IPS-15b (cell line): ENCODE measurements around the gene POT1.
"Not testable (repeated sequence)": the region's sequence is repeated elsewhere in the genome, so short reads cannot be mapped to it uniquely, and the experiment has no call there.

Experiments
- H3K27me3 ChIP-seq: one replicate; pipeline ENCODE4 v1.6.1; 2013; ENCODE audit warnings: low read length; ENCODE audit not compliant: control insufficient read depth, insufficient read depth
- H3K36me3 ChIP-seq: one replicate; pipeline ENCODE4 v1.6.1; 2013; ENCODE audit warnings: low read length; ENCODE audit not compliant: control insufficient read depth, insufficient read depth
- H3K4me1 ChIP-seq: one replicate; pipeline ENCODE4 v1.6.1; 2013; ENCODE audit warnings: mild to moderate bottlenecking, low read length; ENCODE audit not compliant: control insufficient read depth, insufficient read depth
- H3K4me3 ChIP-seq: one replicate; pipeline ENCODE4 v1.5.1; 2013; ENCODE audit warnings: low read depth, low read length
- H3K9ac ChIP-seq: one replicate; pipeline ENCODE4 v1.6.1; 2013; ENCODE audit warnings: low read depth, mild to moderate bottlenecking, low read length
- H3K9me3 ChIP-seq: one replicate; pipeline ENCODE4 v1.6.1; 2013; ENCODE audit warnings: mild to moderate bottlenecking, low read length; ENCODE audit not compliant: control insufficient read depth, insufficient read depth

The POT1 gene, protein sequence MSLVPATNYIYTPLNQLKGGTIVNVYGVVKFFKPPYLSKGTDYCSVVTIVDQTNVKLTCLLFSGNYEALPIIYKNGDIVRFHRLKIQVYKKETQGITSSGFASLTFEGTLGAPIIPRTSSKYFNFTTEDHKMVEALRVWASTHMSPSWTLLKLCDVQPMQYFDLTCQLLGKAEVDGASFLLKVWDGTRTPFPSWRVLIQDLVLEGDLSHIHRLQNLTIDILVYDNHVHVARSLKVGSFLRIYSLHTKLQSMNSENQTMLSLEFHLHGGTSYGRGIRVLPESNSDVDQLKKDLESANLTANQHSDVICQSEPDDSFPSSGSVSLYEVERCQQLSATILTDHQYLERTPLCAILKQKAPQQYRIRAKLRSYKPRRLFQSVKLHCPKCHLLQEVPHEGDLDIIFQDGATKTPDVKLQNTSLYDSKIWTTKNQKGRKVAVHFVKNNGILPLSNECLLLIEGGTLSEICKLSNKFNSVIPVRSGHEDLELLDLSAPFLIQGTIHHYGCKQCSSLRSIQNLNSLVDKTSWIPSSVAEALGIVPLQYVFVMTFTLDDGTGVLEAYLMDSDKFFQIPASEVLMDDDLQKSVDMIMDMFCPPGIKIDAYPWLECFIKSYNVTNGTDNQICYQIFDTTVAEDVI

DNA sequence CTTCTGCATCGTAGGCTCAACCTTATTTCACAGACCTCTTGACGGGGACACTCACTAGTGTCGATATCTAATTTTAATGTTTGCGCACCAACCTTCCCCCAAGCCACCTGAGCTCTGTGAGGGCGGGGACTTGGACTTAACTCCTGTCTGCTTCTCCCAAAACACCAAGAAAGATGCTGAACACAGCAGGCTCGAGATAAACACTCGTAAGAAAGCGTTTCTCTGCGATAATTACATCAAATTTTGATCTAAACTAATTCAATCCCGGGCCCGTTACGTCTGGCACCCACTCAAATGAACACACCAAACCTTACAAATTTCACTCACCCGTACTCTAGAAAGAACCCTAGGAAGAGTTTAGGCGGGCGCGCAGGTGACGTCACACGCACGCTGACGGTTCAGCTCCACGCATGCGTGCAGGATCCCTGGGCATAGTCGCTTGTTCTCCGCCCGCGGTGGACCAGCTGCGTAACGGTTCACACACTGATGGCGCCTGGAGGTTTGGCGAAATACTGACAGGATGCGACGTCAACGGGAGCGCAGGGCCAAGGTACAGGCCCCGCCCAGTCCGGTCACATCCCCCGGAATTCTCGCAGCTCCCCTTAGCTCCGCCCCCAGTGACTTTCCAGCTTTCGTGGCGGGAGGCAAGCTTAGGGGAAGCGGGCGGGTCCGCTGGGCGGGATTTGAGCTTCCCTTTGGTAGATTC, at the start of gene POT1:
POT1 (minus strand) TSS at position 359 of the 706 bp plus-strand sequence. CDS start 32,652 bp downstream, outside the sequence.
- Histone ChIP-seq H3K4me3 (peak within 1 kb of the TSS; percentile 74), H3K9ac (peak within 1 kb of the TSS; percentile 48), H3K27me3 (no peaks in the 10 kb centered on the region), H3K4me1 (no peaks in the 10 kb centered on the region), H3K36me3 (peaks cover 4% of the 10 kb centered on the region), H3K9me3 (no peaks in the 10 kb centered on the region)

DNA sequence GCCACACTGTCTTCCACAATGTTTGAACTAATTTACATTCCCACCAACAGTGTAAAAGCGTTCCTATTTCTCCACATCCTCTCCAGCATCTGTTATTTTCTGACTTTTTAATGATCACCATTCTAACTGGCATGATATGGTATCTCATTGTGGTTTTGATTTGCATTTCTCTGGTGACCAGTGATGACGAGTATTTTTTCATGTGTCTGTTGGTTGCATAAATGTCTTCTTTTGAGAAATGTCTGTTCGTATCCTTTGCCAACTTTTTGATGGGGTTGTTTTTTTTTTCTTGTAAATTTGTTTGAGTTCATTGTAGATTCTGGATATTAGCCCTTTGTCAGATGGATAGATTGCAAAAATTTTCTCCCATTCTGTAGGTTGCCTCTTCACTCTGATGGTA, 45.5 kb upstream of the POT1 start:
- not testable (repeated sequence) for H3K4me3 ChIP-seq, H3K4me1 ChIP-seq

DNA sequence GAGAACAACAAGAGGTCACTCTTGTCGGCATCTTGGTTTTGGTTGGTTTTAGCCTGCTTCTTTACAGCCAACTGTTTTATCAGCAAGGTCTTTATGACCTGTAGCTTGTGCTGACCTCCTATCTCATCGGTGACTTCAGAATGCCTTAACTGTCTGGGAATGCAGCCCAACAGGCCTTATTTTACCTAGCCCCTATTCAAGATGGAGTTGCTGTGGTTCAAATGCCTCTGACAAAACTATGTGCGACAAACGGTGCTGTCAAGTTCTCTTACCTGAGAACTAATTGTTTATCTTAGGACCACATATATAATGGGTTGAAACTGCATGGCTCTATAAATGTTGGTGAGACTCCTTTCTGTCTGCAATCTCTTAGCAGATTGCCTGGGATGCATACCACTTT, 35.9 kb upstream of the POT1 start:
- no peaks in the 10 kb centered on the region for H3K9me3 ChIP-seq
- no peak overlapping the region for H3K4me3 ChIP-seq
- H3K27me3 ChIP-seq = no peaks in the 10 kb centered on the region
- no peaks in the 10 kb centered on the region for H3K4me1 ChIP-seq
- no peak overlapping the region for H3K9ac ChIP-seq
- H3K36me3 ChIP-seq = no peaks in the 10 kb centered on the region

More for the DNA sequence above, 45.5 kb upstream of the POT1 start:
- H3K9me3 ChIP-seq, H3K36me3 ChIP-seq, H3K9ac ChIP-seq, H3K27me3 ChIP-seq: not testable (repeated sequence)

DNA sequence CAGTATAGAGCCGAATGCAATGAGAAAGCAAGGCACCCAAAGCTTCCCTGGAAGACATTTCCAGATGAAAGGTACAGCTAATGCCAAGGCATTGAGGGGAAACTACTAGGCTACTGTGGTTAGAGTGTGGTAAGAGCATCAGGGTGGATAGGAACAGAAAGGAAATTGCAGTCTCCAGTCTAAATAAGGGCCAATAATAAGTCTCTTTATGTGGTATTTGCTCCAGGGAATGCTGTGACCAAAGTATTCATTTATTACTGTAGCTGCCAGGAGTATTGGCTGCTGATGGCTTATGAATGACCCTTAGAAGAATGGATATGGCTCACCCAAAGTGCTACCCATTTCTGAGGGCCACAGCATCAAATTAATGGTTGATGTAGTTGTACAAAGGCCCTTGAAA, 30.1 kb upstream of the POT1 start:
- Histone ChIP-seq H3K4me3 (no peak overlapping the region), H3K27me3 (no peaks in the 10 kb centered on the region), H3K9ac (no peak overlapping the region), H3K9me3 (peaks cover 7% of the 10 kb centered on the region), H3K4me1 (no peaks in the 10 kb centered on the region), H3K36me3 (no peaks in the 10 kb centered on the region)

DNA sequence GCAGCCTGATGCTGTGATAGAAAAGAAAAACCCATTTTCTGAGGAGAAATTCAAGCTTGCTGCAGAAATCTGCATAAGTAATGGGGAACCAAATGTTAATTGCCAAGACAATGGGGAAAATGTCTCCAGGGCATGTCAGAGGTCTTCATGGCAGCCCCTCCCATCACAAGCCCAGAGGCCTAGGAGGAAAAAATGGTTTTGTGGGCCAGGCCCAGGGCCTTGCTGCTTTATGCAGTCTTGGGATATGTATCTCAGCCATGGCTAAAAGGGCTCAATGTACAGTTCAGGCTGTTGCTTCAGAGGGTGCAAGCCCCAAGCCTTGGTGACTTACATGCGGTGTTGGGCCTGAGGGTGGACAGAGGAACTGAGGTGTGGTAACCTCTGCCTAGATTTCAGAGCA, 28.3 kb upstream of the POT1 start:
- H3K36me3 ChIP-seq, H3K9ac ChIP-seq, H3K27me3 ChIP-seq, H3K9me3 ChIP-seq, H3K4me1 ChIP-seq, H3K4me3 ChIP-seq: not testable (repeated sequence)

DNA sequence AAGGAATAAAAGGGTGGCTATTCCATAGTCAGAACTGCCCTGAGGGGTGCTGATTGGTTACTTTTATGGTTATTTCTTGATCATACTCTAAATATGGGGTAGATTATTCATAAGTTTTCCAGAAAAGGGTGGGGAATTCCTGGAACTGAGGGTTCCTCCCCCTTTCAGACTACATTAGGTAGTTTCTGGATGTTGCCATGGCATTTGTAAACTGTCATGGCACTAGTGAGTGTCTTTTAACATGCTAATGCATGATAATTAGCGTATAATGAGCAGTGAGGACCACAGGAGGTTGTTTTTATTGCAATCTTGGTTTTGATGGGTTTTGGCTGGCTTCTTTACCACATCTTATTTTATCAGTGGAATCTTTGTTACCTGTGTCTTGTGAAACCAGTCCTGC, 26.5 kb upstream of the POT1 start:
- H3K36me3 ChIP-seq = no peaks in the 10 kb centered on the region
- no peak overlapping the region for H3K9ac ChIP-seq
- H3K4me1 ChIP-seq = no peaks in the 10 kb centered on the region
- no peak overlapping the region for H3K4me3 ChIP-seq
- peaks cover 7% of the 10 kb centered on the region for H3K9me3 ChIP-seq
- no peaks in the 10 kb centered on the region for H3K27me3 ChIP-seq

DNA sequence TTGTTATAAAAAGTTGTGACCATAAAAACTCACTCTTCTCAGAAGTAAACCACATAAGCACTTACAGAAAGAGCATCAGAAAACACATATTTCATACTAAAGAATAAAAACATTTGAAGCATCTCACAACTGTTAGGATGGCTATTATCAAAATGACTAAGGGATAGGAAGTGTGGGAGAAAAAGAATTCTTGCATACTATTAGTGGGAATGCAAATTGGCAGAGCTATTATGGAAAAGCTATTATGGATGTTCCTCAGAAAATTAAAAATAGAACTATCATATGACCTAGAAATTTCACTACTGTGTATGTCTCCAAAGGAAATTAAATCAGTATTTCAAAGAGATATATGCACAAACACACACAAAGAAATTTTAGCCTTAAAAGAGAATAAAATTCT, 25.2 kb upstream of the POT1 start:
- Histone ChIP-seq H3K27me3 (no peaks in the 10 kb centered on the region), H3K9ac (no peak overlapping the region), H3K9me3 (peaks cover 7% of the 10 kb centered on the region), H3K36me3 (no peaks in the 10 kb centered on the region), H3K4me3 (no peak overlapping the region), H3K4me1 (no peaks in the 10 kb centered on the region)

DNA sequence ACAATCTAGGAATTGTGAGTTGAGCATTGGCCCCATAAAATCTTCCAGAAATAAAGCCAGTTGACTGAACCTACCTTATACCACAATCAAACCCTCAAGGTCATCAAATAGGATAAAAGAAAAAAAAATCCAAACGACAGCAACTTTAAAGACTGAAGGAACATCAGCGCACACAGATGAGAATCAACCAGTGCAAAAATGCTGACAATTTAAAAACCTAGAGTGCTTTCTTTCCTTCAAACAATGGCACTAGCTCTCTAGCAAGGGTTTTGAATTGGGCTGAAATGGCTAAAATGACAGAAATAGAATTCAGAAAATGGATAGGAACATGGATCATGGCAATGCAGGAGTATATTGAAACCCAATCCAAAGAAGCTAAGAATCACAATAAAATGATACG, 16.1 kb upstream of the POT1 start:
- Histone ChIP-seq H3K27me3 (no peaks in the 10 kb centered on the region), H3K9me3 (no peaks in the 10 kb centered on the region), H3K4me1 (no peaks in the 10 kb centered on the region), H3K4me3 (no peak overlapping the region), H3K36me3 (no peaks in the 10 kb centered on the region), H3K9ac (no peak overlapping the region)

DNA sequence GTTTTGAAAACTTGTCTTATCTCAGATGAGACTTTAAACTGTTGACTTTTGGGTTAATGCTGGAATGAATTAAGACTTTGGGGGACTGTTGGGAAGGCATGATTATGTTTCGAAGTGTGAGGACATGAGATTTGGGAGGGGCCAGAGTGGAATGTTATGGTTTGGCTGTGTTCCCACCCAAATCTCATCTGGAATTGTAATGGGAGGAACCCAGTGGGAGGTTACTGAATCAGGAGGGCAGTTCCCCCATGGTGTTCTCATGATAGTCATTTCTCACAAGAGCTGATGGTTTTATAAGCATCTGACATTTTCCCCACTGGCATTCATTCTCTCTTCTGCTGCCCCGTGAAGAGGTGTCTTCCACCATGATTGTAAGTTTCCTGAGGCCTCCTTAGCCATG, 13.8 kb upstream of the POT1 start:
- Histone ChIP-seq H3K36me3 (no peaks in the 10 kb centered on the region), H3K9me3 (no peaks in the 10 kb centered on the region), H3K4me3 (no peak overlapping the region), H3K27me3 (no peaks in the 10 kb centered on the region), H3K9ac (no peak overlapping the region), H3K4me1 (no peaks in the 10 kb centered on the region)

DNA sequence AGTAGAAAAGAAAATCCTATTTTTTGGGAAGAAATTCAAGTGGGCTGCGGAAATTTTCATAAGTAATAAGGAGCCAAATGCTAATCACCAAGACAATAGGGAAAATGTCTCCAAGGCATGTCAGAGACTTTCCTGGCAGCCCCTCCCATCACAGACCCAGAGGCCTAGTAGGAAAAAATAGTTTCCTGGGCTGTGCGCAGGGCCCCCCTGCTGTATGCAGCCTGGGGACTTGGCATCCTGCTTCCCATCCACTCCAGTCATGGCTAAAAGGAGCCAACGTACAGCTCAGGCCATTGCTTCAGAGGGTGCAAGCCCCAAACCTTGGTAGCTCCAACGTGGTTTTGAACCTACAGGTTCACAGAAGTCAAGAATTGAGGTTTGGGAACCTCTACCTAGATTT, 12.8 kb upstream of the POT1 start:
- Histone ChIP-seq H3K27me3 (no peaks in the 10 kb centered on the region), H3K9me3 (no peaks in the 10 kb centered on the region), H3K9ac (no peak overlapping the region), H3K4me3 (no peak overlapping the region), H3K4me1 (no peaks in the 10 kb centered on the region), H3K36me3 (no peaks in the 10 kb centered on the region)

DNA sequence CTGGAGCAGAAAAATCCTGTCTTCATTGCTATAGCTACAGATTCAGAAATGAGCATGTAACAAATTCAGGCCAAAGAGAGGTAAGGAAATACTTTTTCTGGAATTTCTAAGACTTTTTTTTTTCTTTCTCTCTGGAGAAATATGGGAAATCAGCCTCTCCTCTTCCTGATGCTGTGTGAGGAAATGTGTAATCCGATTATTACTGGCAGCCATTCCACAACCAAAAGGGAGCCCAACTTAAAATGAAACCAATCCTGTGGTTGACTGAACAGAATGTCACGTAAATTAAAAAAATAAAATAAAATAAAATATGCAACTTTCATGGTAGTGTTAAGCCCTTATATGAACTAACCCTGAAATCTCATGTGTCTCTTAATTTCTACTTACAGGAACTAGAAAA, 10.7 kb upstream of the POT1 start:
- Histone ChIP-seq H3K4me3 (no peak overlapping the region), H3K27me3 (no peaks in the 10 kb centered on the region), H3K9me3 (no peaks in the 10 kb centered on the region), H3K4me1 (no peaks in the 10 kb centered on the region), H3K36me3 (no peaks in the 10 kb centered on the region), H3K9ac (no peak overlapping the region)

DNA sequence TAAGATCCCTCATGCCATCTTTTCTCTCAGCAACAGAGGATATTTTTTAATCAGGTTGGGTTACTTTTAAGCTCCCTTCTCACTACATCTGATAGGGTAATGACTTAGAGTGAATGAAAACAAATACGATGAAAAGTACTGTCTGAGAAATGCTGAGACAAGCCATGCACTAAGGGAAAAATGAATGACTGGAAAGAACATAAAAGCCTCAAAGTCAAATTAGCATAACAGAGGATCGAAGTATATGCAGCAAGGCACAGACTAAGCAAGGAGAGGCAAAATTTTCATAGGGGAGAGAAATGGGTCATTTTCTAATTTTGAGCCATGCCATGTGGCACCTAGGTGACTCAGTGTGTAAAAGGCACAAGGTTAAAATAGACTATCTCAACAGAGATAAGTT, 8.5 kb upstream of the POT1 start:
- Histone ChIP-seq H3K9ac (no peak overlapping the region), H3K27me3 (no peaks in the 10 kb centered on the region), H3K36me3 (no peaks in the 10 kb centered on the region), H3K9me3 (no peaks in the 10 kb centered on the region), H3K4me1 (no peaks in the 10 kb centered on the region), H3K4me3 (no peak overlapping the region)
